ENCODE measurements around the gene SOD2.

DNA sequence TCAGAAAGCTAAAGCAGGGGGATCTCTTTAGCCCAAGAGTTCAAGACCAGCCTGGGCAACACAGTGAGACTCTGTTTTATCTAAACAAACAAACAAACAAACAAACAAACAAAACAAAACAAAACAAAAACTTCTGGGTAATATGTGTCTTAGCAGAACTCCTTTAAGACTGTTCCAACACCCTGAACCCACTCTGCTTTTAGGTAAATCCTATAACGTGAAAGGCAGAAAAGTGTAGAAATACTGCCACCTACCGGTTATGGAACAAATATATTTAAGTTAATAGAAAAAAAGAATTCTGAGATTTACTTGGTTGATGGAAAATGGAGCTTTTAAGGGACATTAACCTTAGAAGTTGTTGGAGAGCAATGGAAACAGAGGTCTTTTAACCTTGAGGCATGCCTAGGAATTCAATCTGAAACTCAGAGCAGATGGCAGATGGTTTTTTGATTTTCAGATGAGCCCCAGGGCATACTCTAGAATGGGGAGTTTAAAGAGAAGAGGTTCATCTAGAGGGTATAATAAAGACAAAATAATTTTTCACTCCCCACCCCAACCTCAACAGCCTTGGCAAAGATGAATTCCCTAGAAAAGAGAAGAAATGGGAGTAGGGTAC is 38.5 kb downstream of the SOD2 start:
- TF ChIP-seq ZNF785 (CRISPR knock-in tag; IDR thresholded peaks at IDR 0.05) (no peak), RAD21 (CRISPR knock-in tag; conservative IDR thresholded peaks at IDR 0.05 in 1 of 2, IDR thresholded peaks at IDR 0.05 in 1 of 2) (peak; percentile 74 to 75), SUPT5H (IDR thresholded peaks at IDR 0.05) (no peak), NBN (IDR thresholded peaks at IDR 0.05; ENCODE audit: low read depth) (no peak), ZFP1 (CRISPR knock-in tag; IDR thresholded peaks at IDR 0.05) (no peak), EP300 (IDR thresholded peaks at IDR 0.05; ENCODE audit: low read length) (no peak), FOXA3 (CRISPR knock-in tag; conservative IDR thresholded peaks at IDR 0.05 in 1 of 2, IDR thresholded peaks at IDR 0.05 in 1 of 2) (no peak), EZH2 (IDR thresholded peaks at IDR 0.05; ENCODE audit: borderline replicate concordance, low read depth, low read length) (no peak)
- TF ChIP-seq, protein P1, sequence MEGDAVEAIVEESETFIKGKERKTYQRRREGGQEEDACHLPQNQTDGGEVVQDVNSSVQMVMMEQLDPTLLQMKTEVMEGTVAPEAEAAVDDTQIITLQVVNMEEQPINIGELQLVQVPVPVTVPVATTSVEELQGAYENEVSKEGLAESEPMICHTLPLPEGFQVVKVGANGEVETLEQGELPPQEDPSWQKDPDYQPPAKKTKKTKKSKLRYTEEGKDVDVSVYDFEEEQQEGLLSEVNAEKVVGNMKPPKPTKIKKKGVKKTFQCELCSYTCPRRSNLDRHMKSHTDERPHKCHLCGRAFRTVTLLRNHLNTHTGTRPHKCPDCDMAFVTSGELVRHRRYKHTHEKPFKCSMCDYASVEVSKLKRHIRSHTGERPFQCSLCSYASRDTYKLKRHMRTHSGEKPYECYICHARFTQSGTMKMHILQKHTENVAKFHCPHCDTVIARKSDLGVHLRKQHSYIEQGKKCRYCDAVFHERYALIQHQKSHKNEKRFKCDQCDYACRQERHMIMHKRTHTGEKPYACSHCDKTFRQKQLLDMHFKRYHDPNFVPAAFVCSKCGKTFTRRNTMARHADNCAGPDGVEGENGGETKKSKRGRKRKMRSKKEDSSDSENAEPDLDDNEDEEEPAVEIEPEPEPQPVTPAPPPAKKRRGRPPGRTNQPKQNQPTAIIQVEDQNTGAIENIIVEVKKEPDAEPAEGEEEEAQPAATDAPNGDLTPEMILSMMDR (IDR thresholded peaks at IDR 0.05 in 2 of 3, conservative IDR thresholded peaks at IDR 0.05 in 1 of 3; ENCODE audit: insufficient read depth in 2 of 3, low read depth in 1 of 3, low read length in 3 of 3) = peak; percentile 52 to 75 (median 62); a peak in 5 of 6 replicates
- TF ChIP-seq, protein P2, sequence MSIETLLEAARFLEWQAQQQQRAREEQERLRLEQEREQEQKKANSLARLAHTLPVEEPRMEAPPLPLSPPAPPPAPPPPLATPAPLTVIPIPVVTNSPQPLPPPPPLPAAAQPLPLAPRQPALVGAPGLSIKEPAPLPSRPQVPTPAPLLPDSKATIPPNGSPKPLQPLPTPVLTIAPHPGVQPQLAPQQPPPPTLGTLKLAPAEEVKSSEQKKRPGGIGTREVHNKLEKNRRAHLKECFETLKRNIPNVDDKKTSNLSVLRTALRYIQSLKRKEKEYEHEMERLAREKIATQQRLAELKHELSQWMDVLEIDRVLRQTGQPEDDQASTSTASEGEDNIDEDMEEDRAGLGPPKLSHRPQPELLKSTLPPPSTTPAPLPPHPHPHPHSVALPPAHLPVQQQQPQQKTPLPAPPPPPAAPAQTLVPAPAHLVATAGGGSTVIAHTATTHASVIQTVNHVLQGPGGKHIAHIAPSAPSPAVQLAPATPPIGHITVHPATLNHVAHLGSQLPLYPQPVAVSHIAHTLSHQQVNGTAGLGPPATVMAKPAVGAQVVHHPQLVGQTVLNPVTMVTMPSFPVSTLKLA (conservative IDR thresholded peaks at IDR 0.05) = peak in 1 of 2 experiments; percentile 32; a peak in 1 of 4 replicates
- TF ChIP-seq, protein P3, sequence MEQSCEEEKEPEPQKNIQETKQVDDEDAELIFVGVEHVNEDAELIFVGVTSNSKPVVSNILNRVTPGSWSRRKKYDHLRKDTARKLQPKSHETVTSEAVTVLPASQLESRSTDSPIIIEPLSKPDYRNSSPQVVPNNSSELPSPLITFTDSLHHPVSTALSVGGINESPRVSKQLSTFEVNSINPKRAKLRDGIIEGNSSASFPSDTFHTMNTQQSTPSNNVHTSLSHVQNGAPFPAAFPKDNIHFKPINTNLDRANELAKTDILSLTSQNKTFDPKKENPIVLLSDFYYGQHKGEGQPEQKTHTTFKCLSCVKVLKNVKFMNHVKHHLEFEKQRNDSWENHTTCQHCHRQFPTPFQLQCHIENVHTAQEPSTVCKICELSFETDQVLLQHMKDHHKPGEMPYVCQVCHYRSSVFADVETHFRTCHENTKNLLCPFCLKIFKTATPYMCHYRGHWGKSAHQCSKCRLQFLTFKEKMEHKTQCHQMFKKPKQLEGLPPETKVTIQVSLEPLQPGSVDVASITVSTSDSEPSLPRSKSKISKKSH (CRISPR knock-in tag; IDR thresholded peaks at IDR 0.05) = no peak
- TF ChIP-seq, protein P4, sequence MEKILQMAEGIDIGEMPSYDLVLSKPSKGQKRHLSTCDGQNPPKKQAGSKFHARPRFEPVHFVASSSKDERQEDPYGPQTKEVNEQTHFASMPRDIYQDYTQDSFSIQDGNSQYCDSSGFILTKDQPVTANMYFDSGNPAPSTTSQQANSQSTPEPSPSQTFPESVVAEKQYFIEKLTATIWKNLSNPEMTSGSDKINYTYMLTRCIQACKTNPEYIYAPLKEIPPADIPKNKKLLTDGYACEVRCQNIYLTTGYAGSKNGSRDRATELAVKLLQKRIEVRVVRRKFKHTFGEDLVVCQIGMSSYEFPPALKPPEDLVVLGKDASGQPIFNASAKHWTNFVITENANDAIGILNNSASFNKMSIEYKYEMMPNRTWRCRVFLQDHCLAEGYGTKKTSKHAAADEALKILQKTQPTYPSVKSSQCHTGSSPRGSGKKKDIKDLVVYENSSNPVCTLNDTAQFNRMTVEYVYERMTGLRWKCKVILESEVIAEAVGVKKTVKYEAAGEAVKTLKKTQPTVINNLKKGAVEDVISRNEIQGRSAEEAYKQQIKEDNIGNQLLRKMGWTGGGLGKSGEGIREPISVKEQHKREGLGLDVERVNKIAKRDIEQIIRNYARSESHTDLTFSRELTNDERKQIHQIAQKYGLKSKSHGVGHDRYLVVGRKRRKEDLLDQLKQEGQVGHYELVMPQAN (IDR thresholded peaks at IDR 0.05; ENCODE audit: borderline replicate concordance) = no peak
